HepG2 (cell line): Measurements from ENCODE around the gene MED9. TPM values are rescaled to one million over a fixed set of nuclear protein-coding genes. Genes with fewer than 3 reads are reported as not detected.
A peak's percentile ranks its signal among the peaks of the same experiment; 100 is the strongest.

ENCODE experiments used
- MIER2 ChIP-seq: IDR thresholded peaks from 2 replicates; pipeline ENCODE4 v1.6.1; 2016; ENCODE audit warnings: missing biosample characterization, missing genetic modification reagents
- MXD4 ChIP-seq: IDR thresholded peaks from 2 replicates; pipeline ENCODE4 v1.6.1; 2016; ENCODE audit warnings: mild to moderate bottlenecking, missing biosample characterization, missing genetic modification reagents
- POLR2A ChIP-seq, 2 experiments: IDR thresholded peaks; 2 replicates each; pipeline ENCODE4 v1.6.1; 2011; ENCODE audit warnings: low read depth in 2 of 2, low read length in 2 of 2, mild to moderate bottlenecking in 1 of 2, moderate library complexity in 1 of 2; ENCODE audit not compliant: insufficient read depth in 1 of 2
- POLR2AphosphoS5 ChIP-seq: IDR thresholded peaks from 2 replicates; pipeline ENCODE4 v1.6.1; 2012; ENCODE audit warnings: low read depth, low read length
- SCMH1 ChIP-seq: sonication (generic); formaldehyde crosslinking; IDR thresholded peaks from 2 replicates; pipeline ENCODE4 v1.9.0; 2021; ENCODE audit warnings: missing genetic modification reagents, mild to moderate bottlenecking, borderline replicate concordance
- THAP8 ChIP-seq: sonication (generic); formaldehyde crosslinking; IDR thresholded peaks from 2 replicates; pipeline ENCODE4 v1.5.1; 2020; ENCODE audit warnings: missing genetic modification reagents, mild to moderate bottlenecking, borderline replicate concordance
- ZBTB1 ChIP-seq: sonication (generic); formaldehyde crosslinking; IDR thresholded peaks from 2 replicates; pipeline ENCODE4 v1.4.0; 2020; ENCODE audit warnings: missing genetic modification reagents, borderline replicate concordance
- ZNF17 ChIP-seq: sonication (generic); formaldehyde crosslinking; IDR thresholded peaks from 2 replicates; pipeline ENCODE4 v1.5.0; 2020; ENCODE audit warnings: mild to moderate bottlenecking, missing genetic modification reagents
- ZNF44 ChIP-seq: sonication (generic); formaldehyde crosslinking; IDR thresholded peaks from 2 replicates; pipeline ENCODE4 v1.5.1; 2020; ENCODE audit warnings: mild to moderate bottlenecking, missing genetic modification reagents
- ZNF460 ChIP-seq: sonication (generic); formaldehyde crosslinking; IDR thresholded peaks from 2 replicates; pipeline ENCODE4 v1.5.1; 2020; ENCODE audit warnings: missing genetic modification reagents, mild to moderate bottlenecking, borderline replicate concordance
- ZNF749 ChIP-seq: sonication (generic); formaldehyde crosslinking; IDR thresholded peaks from 2 replicates; pipeline ENCODE4 v1.8.0; 2022; ENCODE audit warnings: mild to moderate bottlenecking, missing genetic modification reagents, moderate library complexity, borderline replicate concordance
- ZSCAN21 ChIP-seq: sonication (generic); formaldehyde crosslinking; IDR thresholded peaks from 2 replicates; pipeline ENCODE4 v1.8.0; 2022; ENCODE audit warnings: mild to moderate bottlenecking, missing genetic modification reagents, moderate library complexity, borderline replicate concordance
- polyA plus RNA-seq, 8 experiments: library from polyadenylated mRNA; depleted of rRNA in 3 of 8; stranded (reverse) in 7 of 8; unstranded in 1 of 8; fragments of >200 nt; fragmentation: Illumina TruSeq in 4 of 8; extraction: Trizol in 4 of 8; gene quantifications; 2 replicates each; pipeline versions ENCODE4 v1.2.1 to v1.2.3, GENCODE V29; 2011 to 2016; ENCODE audit warnings: low read depth in 4 of 8, missing spikeins in 1 of 8, mixed read lengths in 1 of 8; ENCODE audit not compliant: insufficient read depth in 1 of 8
- total RNA-seq, 5 experiments: library from RNA; depleted of rRNA; stranded (reverse); fragments of >200 nt; fragmentation: Illumina TruSeq; extraction: Trizol; gene quantifications; 2 replicates each; pipeline ENCODE4 v1.2.3, GENCODE V29; 2016; ENCODE audit warnings: low read depth in 1 of 5
- TF ChIP-seq, protein P1 (sequence below): sonication (generic); formaldehyde crosslinking; IDR thresholded peaks from 2 replicates; pipeline ENCODE4 v1.8.1; 2022; ENCODE audit warnings: low read depth, mild to moderate bottlenecking, missing genetic modification reagents
- TF ChIP-seq, protein P2 (sequence below): sonication (generic); formaldehyde crosslinking; IDR thresholded peaks from 2 replicates; pipeline ENCODE4 v1.5.0; 2020; ENCODE audit warnings: mild to moderate bottlenecking, missing genetic modification reagents, borderline replicate concordance
- TF ChIP-seq, protein P3 (sequence below): sonication (generic); formaldehyde crosslinking; IDR thresholded peaks from 2 replicates; pipeline ENCODE4 v1.4.0; 2020; ENCODE audit warnings: mild to moderate bottlenecking, missing genetic modification reagents
- TF ChIP-seq, protein P4 (sequence below): sonication (generic); formaldehyde crosslinking; IDR thresholded peaks from 2 replicates; pipeline ENCODE4 v1.5.0; 2020; ENCODE audit warnings: missing genetic modification reagents
- TF ChIP-seq, protein P5 (sequence below): sonication (generic); formaldehyde crosslinking; IDR thresholded peaks from 2 replicates; pipeline ENCODE4 v1.4.0; 2020; ENCODE audit warnings: missing genetic modification reagents

The MED9 gene
- total and polyA plus RNA-seq, 2 of the 13 experiments (the other 11 are each of a cell fraction or from before 2014, with no cell fraction given) = 11.9 to 15.1 TPM

- TF ChIP-seq, protein P1, sequence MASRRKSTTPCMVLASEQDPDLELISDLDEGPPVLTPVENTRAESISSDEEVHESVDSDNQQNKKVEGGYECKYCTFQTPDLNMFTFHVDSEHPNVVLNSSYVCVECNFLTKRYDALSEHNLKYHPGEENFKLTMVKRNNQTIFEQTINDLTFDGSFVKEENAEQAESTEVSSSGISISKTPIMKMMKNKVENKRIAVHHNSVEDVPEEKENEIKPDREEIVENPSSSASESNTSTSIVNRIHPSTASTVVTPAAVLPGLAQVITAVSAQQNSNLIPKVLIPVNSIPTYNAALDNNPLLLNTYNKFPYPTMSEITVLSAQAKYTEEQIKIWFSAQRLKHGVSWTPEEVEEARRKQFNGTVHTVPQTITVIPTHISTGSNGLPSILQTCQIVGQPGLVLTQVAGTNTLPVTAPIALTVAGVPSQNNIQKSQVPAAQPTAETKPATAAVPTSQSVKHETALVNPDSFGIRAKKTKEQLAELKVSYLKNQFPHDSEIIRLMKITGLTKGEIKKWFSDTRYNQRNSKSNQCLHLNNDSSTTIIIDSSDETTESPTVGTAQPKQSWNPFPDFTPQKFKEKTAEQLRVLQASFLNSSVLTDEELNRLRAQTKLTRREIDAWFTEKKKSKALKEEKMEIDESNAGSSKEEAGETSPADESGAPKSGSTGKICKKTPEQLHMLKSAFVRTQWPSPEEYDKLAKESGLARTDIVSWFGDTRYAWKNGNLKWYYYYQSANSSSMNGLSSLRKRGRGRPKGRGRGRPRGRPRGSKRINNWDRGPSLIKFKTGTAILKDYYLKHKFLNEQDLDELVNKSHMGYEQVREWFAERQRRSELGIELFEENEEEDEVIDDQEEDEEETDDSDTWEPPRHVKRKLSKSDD (CRISPR knock-in tag) = no peak; the same call in 1 of the 2 replicates
- TF ChIP-seq, protein P2, sequence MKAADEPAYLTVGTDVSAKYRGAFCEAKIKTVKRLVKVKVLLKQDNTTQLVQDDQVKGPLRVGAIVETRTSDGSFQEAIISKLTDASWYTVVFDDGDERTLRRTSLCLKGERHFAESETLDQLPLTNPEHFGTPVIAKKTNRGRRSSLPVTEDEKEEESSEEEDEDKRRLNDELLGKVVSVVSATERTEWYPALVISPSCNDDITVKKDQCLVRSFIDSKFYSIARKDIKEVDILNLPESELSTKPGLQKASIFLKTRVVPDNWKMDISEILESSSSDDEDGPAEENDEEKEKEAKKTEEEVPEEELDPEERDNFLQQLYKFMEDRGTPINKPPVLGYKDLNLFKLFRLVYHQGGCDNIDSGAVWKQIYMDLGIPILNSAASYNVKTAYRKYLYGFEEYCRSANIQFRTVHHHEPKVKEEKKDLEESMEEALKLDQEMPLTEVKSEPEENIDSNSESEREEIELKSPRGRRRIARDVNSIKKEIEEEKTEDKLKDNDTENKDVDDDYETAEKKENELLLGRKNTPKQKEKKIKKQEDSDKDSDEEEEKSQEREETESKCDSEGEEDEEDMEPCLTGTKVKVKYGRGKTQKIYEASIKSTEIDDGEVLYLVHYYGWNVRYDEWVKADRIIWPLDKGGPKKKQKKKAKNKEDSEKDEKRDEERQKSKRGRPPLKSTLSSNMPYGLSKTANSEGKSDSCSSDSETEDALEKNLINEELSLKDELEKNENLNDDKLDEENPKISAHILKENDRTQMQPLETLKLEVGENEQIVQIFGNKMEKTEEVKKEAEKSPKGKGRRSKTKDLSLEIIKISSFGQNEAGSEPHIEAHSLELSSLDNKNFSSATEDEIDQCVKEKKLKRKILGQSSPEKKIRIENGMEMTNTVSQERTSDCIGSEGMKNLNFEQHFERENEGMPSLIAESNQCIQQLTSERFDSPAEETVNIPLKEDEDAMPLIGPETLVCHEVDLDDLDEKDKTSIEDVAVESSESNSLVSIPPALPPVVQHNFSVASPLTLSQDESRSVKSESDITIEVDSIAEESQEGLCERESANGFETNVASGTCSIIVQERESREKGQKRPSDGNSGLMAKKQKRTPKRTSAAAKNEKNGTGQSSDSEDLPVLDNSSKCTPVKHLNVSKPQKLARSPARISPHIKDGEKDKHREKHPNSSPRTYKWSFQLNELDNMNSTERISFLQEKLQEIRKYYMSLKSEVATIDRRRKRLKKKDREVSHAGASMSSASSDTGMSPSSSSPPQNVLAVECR (CRISPR knock-in tag) = peak; percentile 82; the same call in 1 of the 2 replicates
- TF ChIP-seq SCMH1 (CRISPR knock-in tag) (no peak), MIER2 (peak; percentile 51; the same call in 1 of the 2 replicates), ZNF749 (CRISPR knock-in tag) (peak; percentile 38; the same call in 1 of the 2 replicates), ZNF17 (CRISPR knock-in tag) (no peak), MXD4 (CRISPR knock-in tag) (peak; percentile 69; the same call in 1 of the 2 replicates), ZBTB1 (no peak), ZNF460 (peak; percentile 44; the same call in 1 of the 2 replicates), POLR2AphosphoS5 (no peak), ZSCAN21 (CRISPR knock-in tag) (0 out of 2 replicates have a peak, but pooled peaks have one; percentile 60), POLR2A (IDR thresholded peaks at IDR 0.05; ENCODE audit: insufficient read depth in 1 of 2, low read depth in 2 of 2, low read length in 2 of 2) (no peak), THAP8 (no peak), ZNF44 (no peak)
- TF ChIP-seq, protein P3, sequence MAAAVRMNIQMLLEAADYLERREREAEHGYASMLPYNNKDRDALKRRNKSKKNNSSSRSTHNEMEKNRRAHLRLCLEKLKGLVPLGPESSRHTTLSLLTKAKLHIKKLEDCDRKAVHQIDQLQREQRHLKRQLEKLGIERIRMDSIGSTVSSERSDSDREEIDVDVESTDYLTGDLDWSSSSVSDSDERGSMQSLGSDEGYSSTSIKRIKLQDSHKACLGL (CRISPR knock-in tag) = no peak
- TF ChIP-seq, protein P4, sequence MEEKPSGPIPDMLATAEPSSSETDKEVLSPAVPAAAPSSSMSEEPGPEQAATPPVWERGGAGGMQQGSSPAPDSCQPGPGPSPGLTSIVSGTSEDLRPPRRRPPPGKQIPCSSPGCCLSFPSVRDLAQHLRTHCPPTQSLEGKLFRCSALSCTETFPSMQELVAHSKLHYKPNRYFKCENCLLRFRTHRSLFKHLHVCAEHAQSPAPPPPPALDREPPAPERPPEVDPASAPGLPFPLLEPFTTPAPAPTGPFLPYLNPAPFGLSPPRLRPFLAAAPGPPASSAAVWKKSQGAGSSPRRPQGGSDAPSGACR = peak; percentile 98
- TF ChIP-seq, protein P5, sequence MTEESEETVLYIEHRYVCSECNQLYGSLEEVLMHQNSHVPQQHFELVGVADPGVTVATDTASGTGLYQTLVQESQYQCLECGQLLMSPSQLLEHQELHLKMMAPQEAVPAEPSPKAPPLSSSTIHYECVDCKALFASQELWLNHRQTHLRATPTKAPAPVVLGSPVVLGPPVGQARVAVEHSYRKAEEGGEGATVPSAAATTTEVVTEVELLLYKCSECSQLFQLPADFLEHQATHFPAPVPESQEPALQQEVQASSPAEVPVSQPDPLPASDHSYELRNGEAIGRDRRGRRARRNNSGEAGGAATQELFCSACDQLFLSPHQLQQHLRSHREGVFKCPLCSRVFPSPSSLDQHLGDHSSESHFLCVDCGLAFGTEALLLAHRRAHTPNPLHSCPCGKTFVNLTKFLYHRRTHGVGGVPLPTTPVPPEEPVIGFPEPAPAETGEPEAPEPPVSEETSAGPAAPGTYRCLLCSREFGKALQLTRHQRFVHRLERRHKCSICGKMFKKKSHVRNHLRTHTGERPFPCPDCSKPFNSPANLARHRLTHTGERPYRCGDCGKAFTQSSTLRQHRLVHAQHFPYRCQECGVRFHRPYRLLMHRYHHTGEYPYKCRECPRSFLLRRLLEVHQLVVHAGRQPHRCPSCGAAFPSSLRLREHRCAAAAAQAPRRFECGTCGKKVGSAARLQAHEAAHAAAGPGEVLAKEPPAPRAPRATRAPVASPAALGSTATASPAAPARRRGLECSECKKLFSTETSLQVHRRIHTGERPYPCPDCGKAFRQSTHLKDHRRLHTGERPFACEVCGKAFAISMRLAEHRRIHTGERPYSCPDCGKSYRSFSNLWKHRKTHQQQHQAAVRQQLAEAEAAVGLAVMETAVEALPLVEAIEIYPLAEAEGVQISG (CRISPR knock-in tag) = peak; percentile 63
Observed at GRCh38 chr17:17533901-17534441, 57.2 kb downstream of the MED9 start (continued).
